NCI-H1436 (cell line): ENCODE results near the gene ATP1A1.
A peak's percentile ranks its signal among the peaks of the same experiment; 100 is the strongest.

Experiments used
- DNase-seq: peaks from one replicate; lab custom pipeline; 2025; lab: John Stamatoyannopoulos, UW

Gene ATP1A1

DNA sequence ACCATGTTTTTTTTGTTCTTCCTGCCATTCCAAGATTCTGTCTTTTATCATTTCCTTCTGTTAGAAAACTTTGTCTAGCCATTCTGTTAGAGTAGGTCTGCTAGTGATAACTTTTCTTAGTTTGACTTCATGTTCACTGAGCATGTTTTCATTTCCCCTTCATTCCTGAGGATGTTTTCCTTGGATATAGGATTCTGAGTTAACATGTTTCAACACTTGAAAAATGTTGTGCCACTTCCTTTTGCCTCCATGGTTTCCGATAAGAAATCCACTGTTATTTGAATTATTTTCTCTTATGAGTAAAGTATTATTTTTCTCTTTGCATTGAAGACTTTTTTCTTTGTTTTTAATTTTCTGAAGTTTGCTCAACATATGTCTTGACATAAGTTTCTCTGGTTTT lies 66.7 kb downstream of the ATP1A1 start:
- no peak for DNase-seq

- DNase-seq: no peak
Observed at GRCh38 chr1:116440731-116441130, 67.7 kb downstream of the ATP1A1 start.

DNA sequence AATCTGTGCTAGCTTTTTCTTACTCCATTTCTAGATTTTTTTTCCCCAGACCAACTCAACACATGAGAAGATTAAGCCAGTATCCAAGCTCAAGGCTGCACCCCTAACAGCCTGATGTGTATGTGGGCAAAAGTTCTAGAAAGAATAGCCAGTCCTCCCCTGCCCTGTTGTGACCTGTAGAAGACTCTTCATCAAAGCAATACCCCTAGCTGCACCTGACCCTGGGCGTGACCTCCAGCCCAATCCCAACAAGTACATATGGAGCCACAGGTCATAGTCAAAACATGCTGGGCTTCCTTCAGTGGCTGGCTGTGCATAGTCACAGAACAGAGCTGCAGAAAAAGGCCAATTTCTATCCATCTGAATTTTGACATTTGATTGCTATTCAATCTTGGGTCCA lies 72.5 kb downstream of the ATP1A1 start:
- DNase-seq: no peak

DNA sequence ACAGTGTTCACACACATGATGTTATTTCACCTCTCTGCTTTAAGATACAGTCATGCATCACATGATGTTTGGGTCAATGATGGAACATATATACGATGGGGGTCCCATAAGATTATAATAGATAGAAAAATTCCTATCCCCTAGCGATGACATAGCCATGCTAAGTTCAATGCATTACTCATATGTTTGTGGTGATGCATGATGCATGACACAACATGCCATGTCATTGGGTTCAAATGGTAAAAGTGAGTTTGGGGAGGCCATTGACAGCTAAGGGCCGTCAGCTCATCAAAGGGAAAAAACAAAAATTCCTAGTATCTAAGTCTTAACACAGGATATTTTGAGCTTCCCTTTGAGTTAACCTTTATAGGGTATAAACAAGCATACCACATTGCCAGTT lies 73.6 kb downstream of the ATP1A1 start:
- no peak for DNase-seq

GRCh38 chr1:116448785-116449385 lies 75.8 kb downstream of the ATP1A1 start:
- no peak for DNase-seq

DNA sequence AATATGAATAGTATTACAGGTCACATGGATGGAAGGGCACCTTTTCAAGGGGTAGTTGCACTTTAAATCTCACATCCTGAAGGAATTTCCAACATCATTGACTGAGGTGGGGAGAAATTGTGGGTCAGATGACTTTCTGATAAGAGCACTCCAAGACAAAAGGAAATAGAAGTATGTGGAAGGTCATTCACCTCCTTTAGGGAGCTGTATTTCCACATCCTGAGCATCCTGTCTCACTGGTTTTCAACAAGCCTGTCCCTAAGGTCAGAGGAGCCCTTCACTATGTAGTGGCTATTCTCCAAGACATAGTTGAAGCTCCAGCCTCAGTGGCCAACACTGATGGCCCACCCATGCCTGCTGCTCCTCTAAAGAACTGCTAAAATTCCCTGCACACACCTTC lies 76.5 kb downstream of the ATP1A1 start:
- DNase-seq: no peak

GRCh38 chr1:116451702-116452101 lies 78.7 kb downstream of the ATP1A1 start:
- DNase-seq: peak; percentile 43

- no peak for DNase-seq
Observed at GRCh38 chr1:116453481-116453880, 80.4 kb downstream of the ATP1A1 start.

DNA sequence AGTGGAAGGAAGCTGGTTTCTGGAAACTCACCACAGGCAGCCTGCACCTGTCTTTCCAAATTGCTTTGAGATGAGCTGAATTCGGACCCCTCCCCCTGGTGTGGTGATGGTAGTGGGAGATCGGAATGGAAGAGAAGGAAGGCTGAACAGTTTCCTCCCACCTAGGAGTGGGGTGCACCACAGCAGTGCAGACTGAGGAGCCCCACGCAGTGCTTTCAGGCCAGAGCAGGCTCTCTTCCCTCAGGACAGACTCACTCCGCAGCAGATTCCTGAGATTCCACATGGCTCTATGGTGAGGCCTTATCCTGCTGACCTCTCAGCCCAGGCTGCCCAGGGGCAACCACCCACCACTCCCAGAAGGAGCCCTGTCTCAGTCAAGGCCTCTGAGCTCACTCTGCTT lies 80.9 kb downstream of the ATP1A1 start:
- DNase-seq: no peak
